Activated CD8-positive, alpha-beta T cell treated with anti-CD3 and anti-CD28 coated beads for 36 hours (primary cell): Measurements from ENCODE around the gene TLX3. TPM values are rescaled to one million over a fixed set of nuclear protein-coding genes. Genes with fewer than 3 reads are reported as not detected.
"Not testable (repeated sequence)": the region's sequence is repeated elsewhere in the genome, so short reads cannot be mapped to it uniquely, and the experiment has no call there.

ENCODE experiments used
- ATAC-seq: fragments of 200-7000 bp; cut with Tn5 transposase; one replicate; pipeline ENCODE4 v1.10.0; 2021; ENCODE audit warnings: mild to moderate bottlenecking, moderate library complexity
- CTCF ChIA-PET: fragments of 350-600 bp; sonication (Branson Sonifier 250); formaldehyde crosslinking; loops from one replicate; lab custom pipeline; 2021; ENCODE audit warnings: antibody characterized with exemption; lab: Charles Lee
- POLR2A ChIA-PET: fragments of 350-600 bp; sonication (Branson Sonifier 250); formaldehyde crosslinking; loops from one replicate; lab custom pipeline; 2021; ENCODE audit warnings: antibody characterized with exemption; lab: Charles Lee
- DNase-seq: peaks from one replicate; pipeline ENCODE4 v3.0.0-alpha.2; 2020
- H3K27ac Mint-ChIP-seq: one replicate; pipeline ENCODE4 v1.8.0; 2021; ENCODE audit warnings: mild to moderate bottlenecking, mixed read lengths
- H3K27me3 Mint-ChIP-seq: one replicate; pipeline ENCODE4 v1.8.0; 2021; ENCODE audit warnings: mixed read lengths
- H3K36me3 Mint-ChIP-seq: one replicate; pipeline ENCODE4 v1.8.0; 2021; ENCODE audit warnings: low read depth, mixed read lengths
- H3K4me1 Mint-ChIP-seq: one replicate; pipeline ENCODE4 v1.8.0; 2021; ENCODE audit warnings: low read depth, mixed read lengths
- H3K4me3 Mint-ChIP-seq: one replicate; pipeline ENCODE4 v1.8.0; 2021; ENCODE audit warnings: mild to moderate bottlenecking, moderate library complexity, mixed read lengths
- H3K9me3 Mint-ChIP-seq: one replicate; pipeline ENCODE4 v1.8.0; 2021; ENCODE audit warnings: mixed read lengths
- intact Hi-C: fragments of 100-400 bp; cut with micrococcal nuclease; formaldehyde crosslinking; loops from one replicate; pipeline ENCODE4 v1.10.0; 2022
- total RNA-seq, 2 experiments: library from RNA; stranded (reverse); gene quantifications; one replicate each; pipeline ENCODE4 v1.2.3, GENCODE V29; 2021
- TF ChIP-seq, protein P1 (sequence below): fragments of 200-600 bp; IDR thresholded peaks from one replicate; pipeline ENCODE4 v1.8.0; 2022; ENCODE audit warnings: antibody characterized with exemption, mild to moderate bottlenecking

The TLX3 gene
- total RNA-seq, 2 experiments from 2014 or later, result not detected

- POLR2A ChIA-PET, result no interaction called here
- Mint-ChIP-seq H3K27ac (no peak overlapping the region), H3K4me3 (no peak overlapping the region), H3K27me3 (peaks cover 9% of the 10 kb centered on the region), H3K4me1 (no peaks in the 10 kb centered on the region), H3K36me3 (no peaks in the 10 kb centered on the region), H3K9me3 (no peaks in the 10 kb centered on the region)
- ATAC-seq (no peak), DNase-seq (no peak)
- TF ChIP-seq, protein P1, sequence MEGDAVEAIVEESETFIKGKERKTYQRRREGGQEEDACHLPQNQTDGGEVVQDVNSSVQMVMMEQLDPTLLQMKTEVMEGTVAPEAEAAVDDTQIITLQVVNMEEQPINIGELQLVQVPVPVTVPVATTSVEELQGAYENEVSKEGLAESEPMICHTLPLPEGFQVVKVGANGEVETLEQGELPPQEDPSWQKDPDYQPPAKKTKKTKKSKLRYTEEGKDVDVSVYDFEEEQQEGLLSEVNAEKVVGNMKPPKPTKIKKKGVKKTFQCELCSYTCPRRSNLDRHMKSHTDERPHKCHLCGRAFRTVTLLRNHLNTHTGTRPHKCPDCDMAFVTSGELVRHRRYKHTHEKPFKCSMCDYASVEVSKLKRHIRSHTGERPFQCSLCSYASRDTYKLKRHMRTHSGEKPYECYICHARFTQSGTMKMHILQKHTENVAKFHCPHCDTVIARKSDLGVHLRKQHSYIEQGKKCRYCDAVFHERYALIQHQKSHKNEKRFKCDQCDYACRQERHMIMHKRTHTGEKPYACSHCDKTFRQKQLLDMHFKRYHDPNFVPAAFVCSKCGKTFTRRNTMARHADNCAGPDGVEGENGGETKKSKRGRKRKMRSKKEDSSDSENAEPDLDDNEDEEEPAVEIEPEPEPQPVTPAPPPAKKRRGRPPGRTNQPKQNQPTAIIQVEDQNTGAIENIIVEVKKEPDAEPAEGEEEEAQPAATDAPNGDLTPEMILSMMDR, result no peak
- CTCF ChIA-PET, result interaction anchor here (2.2 to 3.9 kb wide), 2 partner anchors 13 to 138 kb away, joined by 5 to 36 read pairs; no protein-coding TSS in a partner anchor
- intact Hi-C loops, result no loop called here
Observed at GRCh38 chr5:171344936-171345608, 36.0 kb downstream of the TLX3 start.

DNA sequence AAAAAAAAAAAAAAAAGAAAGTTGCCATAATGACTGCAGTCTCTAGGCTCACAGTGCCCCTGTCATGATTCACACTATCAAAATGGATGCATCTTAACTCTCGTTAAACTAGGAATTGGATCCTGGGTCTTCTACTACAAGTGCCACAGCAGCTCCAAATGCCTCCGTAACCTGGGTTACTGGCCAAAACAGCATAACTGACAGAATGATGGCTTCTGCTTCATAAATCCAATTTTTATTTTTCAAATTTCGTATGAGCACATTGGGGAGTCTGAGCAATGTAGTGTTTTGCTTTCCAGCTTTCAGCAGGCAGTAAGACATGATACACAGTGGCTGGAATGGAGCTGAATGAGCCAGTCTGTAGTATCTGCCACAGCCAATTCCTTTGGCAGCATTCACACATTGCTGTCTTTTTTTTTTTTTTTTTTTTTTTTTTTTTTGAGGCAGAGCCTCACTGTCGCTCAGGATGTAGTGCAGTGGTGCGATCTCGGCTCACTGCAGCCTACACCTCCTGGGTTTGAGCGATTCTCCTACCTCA, 42.6 kb downstream of the TLX3 start:
- DNase-seq, result no peak
- intact Hi-C loops, result no loop called here

GRCh38 chr5:171355302-171355724, 46.3 kb downstream of the TLX3 start:
- ChIA-PET POLR2A (interaction anchor here (2.1 kb wide), 1 partner anchor 31 kb away, joined by 6 read pairs; no protein-coding TSS in a partner anchor), CTCF (no interaction called here)
- H3K27me3 Mint-ChIP-seq, result peaks cover 2% of the 10 kb centered on the region
- H3K27ac Mint-ChIP-seq, result peak overlapping the region; percentile 20
- H3K4me3 Mint-ChIP-seq, result no peak overlapping the region
- TF ChIP-seq, protein P1, result no peak
- H3K36me3 Mint-ChIP-seq, result no peaks in the 10 kb centered on the region
- peaks cover 2% of the 10 kb centered on the region for H3K9me3 Mint-ChIP-seq
- ATAC-seq (peak; percentile 89), DNase-seq (peak; percentile 78)
- intact Hi-C loops, result no loop called here
- peaks cover 16% of the 10 kb centered on the region for H3K4me1 Mint-ChIP-seq

More for the DNA sequence above, 42.6 kb downstream of the TLX3 start:
- no peak overlapping the region for H3K27ac Mint-ChIP-seq
- peaks cover 16% of the 10 kb centered on the region for H3K4me1 Mint-ChIP-seq
- H3K36me3 Mint-ChIP-seq, result no peaks in the 10 kb centered on the region
- H3K27me3 Mint-ChIP-seq, result peaks cover 2% of the 10 kb centered on the region
- H3K9me3 Mint-ChIP-seq, result peaks cover 2% of the 10 kb centered on the region
- ATAC-seq, result no peak
- ChIA-PET POLR2A (no interaction called here), CTCF (interaction anchor here (1.2 to 2.8 kb wide), 3 partner anchors 10 to 144 kb away, joined by 3 to 15 read pairs (median 7); no protein-coding TSS in a partner anchor)
- TF ChIP-seq, protein P1, result no peak
- H3K4me3 Mint-ChIP-seq, result no peak overlapping the region

DNA sequence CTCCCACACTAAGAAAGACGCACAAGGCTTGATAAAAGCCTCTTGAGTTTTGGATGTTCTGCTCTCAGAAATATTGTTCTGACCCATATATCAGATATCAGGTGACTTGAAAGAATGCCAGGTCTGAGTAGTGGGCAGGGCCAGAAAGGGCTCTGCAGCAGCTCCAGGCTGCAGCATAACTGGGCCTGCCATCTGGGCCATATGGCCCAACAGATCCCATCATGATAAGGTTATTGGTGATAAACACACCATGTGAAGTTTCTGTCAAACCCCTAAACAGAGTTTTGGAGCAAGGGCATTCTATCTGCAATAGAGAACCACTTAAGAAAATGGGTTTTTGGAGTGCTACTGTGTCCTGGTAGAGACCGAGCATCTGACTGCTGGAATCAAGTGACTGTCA, 48.8 kb downstream of the TLX3 start:
- Mint-ChIP-seq H3K27ac (no peak overlapping the region), H3K4me1 (peaks cover 16% of the 10 kb centered on the region), H3K36me3 (no peaks in the 10 kb centered on the region), H3K4me3 (no peak overlapping the region), H3K9me3 (peaks cover 2% of the 10 kb centered on the region), H3K27me3 (no peaks in the 10 kb centered on the region)
- ATAC-seq, result no peak
- intact Hi-C loops, result no loop called here
- ChIA-PET CTCF (interaction anchor here (1.9 kb wide), 1 partner anchor 14 kb away, joined by 5 read pairs; no protein-coding TSS in a partner anchor), POLR2A (interaction anchor here (1.4 to 1.8 kb wide), 2 partner anchors 12 to 30 kb away, joined by 4 to 8 read pairs; partner anchors contain the start of gene NPM1)
- DNase-seq, result no peak
- TF ChIP-seq, protein P1, result no peak

- POLR2A ChIA-PET, CTCF ChIA-PET, H3K4me3 Mint-ChIP-seq, H3K36me3 Mint-ChIP-seq, ATAC-seq, H3K27ac Mint-ChIP-seq, H3K4me1 Mint-ChIP-seq, DNase-seq, intact Hi-C loops, H3K9me3 Mint-ChIP-seq: not testable (repeated sequence)
- peaks cover 15% of the 10 kb centered on the region for H3K27me3 Mint-ChIP-seq
Observed at GRCh38 chr5:171361151-171361550, 52.1 kb downstream of the TLX3 start.

Other genes with a start within 250 kb of the TLX3 start
- 1,000 to 10,000 TPM; 3,203 to 3,498 TPM for gene NPM1, start 78.6 kb downstream of the TLX3 start, total RNA-seq
- gene FGF18, start 110.4 kb downstream of the TLX3 start, total RNA-seq, result under 1 TPM in 1 of 2 experiments, not detected in 1; 0.18 TPM